HEK293T (cell line): ENCODE results near the gene NLRP1.

Source experiments
- CTCF ChIA-PET: fragments of 350-600 bp; formaldehyde crosslinking; extraction: SDS; loops from one replicate; lab custom pipeline; 2021; ENCODE audit warnings: antibody characterized with exemption, inconsistent platforms; lab: Yijun Ruan, JAX
- POLR2A ChIA-PET: fragments of 350-600 bp; formaldehyde crosslinking; extraction: SDS; loops from one replicate; lab custom pipeline; 2020; ENCODE audit warnings: antibody characterized with exemption, inconsistent platforms; lab: Yijun Ruan, JAX
- DNase-seq: peaks from one replicate; pipeline ENCODE4 v3.0.0; 2012; ENCODE audit warnings: mixed read lengths; ENCODE audit errors: extremely low spot score
- ARNT ChIP-seq: fragments of 450-650 bp; IDR thresholded peaks from 2 replicates; pipeline ENCODE4 v1.6.1; 2017; ENCODE audit warnings: mild to moderate bottlenecking
- BHLHE40 ChIP-seq: fragments of 450-650 bp; IDR thresholded peaks from 2 replicates; pipeline ENCODE4 v1.6.1; 2016; ENCODE audit warnings: mild to moderate bottlenecking, moderate library complexity, borderline replicate concordance
- CTBP1 ChIP-seq: fragments of 450-650 bp; IDR thresholded peaks from 2 replicates; pipeline ENCODE4 v1.6.1; 2016; ENCODE audit warnings: borderline replicate concordance
- ELF4 ChIP-seq: fragments of 450-650 bp; IDR thresholded peaks from 2 replicates; pipeline ENCODE4 v1.6.1; 2017; ENCODE audit warnings: antibody characterized with exemption
- FOXA1 ChIP-seq: fragments of 450-650 bp; IDR thresholded peaks from 2 replicates; pipeline ENCODE4 v1.6.1; 2016; ENCODE audit warnings: mild to moderate bottlenecking
- FOXK2 ChIP-seq: fragments of 450-650 bp; IDR thresholded peaks from 2 replicates; pipeline ENCODE4 v1.6.1; 2016; ENCODE audit warnings: mild to moderate bottlenecking
- FOXM1 ChIP-seq: fragments of 450-650 bp; IDR thresholded peaks from 2 replicates; pipeline ENCODE4 v1.6.1; 2017; ENCODE audit warnings: mild to moderate bottlenecking, borderline replicate concordance
- HDGF ChIP-seq: fragments of 450-650 bp; IDR thresholded peaks from 2 replicates; pipeline ENCODE4 v1.6.1; 2017; ENCODE audit warnings: antibody characterized with exemption, borderline replicate concordance
- L3MBTL2 ChIP-seq: fragments of 450-650 bp; conservative IDR thresholded peaks from 2 replicates; pipeline ENCODE4 v1.6.1; 2016; ENCODE audit warnings: mild to moderate bottlenecking
- LEF1 ChIP-seq: fragments of 450-650 bp; IDR thresholded peaks from 2 replicates; pipeline ENCODE4 v1.6.1; 2017; ENCODE audit warnings: mild to moderate bottlenecking, borderline replicate concordance
- NFRKB ChIP-seq: fragments of 450-650 bp; IDR thresholded peaks from 2 replicates; pipeline ENCODE4 v1.6.1; 2016; ENCODE audit warnings: mild to moderate bottlenecking, moderate library complexity
- SP1 ChIP-seq: fragments of 450-650 bp; IDR thresholded peaks from 2 replicates; pipeline ENCODE4 v1.6.1; 2017
- SUZ12 ChIP-seq: fragments of 450-650 bp; IDR thresholded peaks from 2 replicates; pipeline ENCODE4 v1.6.1; 2016; ENCODE audit warnings: mild to moderate bottlenecking
- TARDBP ChIP-seq: fragments of 450-650 bp; IDR thresholded peaks from 2 replicates; pipeline ENCODE4 v1.6.1; 2016
- ZNF384 ChIP-seq: fragments of 450-650 bp; IDR thresholded peaks from 2 replicates; pipeline ENCODE4 v1.6.1; 2016
- TF ChIP-seq, protein P1 (sequence below): fragments of 450-650 bp; IDR thresholded peaks from 2 replicates; pipeline ENCODE4 v1.6.1; 2016

NLRP1 gene

DNA sequence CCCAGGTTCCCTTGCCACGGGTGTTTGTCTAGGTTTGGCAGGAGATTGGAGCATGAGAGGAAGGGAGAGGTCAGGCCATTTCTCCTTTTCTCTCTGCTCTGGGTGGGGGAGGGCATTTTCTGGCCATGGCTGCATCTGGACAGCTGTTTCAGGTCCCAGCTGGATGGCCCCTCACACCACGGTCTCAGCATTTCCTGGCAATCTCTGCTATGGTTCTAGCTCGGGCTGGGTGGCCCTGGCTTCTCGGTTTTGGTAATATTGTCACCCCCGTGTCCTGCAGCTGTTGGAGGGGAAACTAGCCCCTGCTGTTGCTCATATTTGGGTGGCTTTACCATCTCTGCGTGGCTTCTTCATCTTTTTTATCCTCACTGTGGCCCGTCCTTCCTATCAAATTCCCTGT lies 11.5 kb upstream of the NLRP1 start:
- ChIA-PET POLR2A (no interaction called here), CTCF (interaction anchor here (1.5 kb wide), 1 partner anchor 841 kb away, joined by 3 read pairs; no protein-coding TSS in a partner anchor)
- DNase-seq, result no peak
- TF ChIP-seq CTBP1 (no peak), ARNT (no peak), ELF4 (no peak), L3MBTL2 (no peak), NFRKB (no peak), SUZ12 (no peak), SP1 (no peak), BHLHE40 (no peak), FOXK2 (no peak), FOXM1 (no peak), HDGF (no peak), LEF1 (no peak), ZNF384 (no peak), FOXA1 (no peak), TARDBP (no peak)
- TF ChIP-seq, protein P1, sequence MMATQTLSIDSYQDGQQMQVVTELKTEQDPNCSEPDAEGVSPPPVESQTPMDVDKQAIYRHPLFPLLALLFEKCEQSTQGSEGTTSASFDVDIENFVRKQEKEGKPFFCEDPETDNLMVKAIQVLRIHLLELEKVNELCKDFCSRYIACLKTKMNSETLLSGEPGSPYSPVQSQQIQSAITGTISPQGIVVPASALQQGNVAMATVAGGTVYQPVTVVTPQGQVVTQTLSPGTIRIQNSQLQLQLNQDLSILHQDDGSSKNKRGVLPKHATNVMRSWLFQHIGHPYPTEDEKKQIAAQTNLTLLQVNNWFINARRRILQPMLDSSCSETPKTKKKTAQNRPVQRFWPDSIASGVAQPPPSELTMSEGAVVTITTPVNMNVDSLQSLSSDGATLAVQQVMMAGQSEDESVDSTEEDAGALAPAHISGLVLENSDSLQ, result no peak

DNA sequence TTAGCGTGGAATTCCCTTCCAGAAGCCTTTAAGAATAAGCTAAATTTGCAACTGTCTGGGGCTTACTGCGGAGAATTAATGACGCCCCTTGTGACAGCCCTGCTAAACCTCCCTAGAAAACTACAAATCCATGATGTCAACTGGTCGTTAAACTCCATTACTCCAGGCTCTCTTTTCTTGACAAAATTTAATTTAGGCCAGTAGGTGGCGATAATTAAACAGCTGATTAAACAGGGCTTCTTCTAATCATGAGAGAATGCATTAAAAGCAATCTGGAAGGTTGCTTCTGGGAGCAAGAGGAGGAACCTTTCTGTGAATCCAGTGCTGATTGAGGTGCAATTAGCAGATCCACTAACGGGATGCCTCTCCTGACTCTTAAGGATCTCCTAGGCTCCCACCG lies 8.1 kb upstream of the NLRP1 start:
- no peak for TF ChIP-seq SP1
- TF ChIP-seq L3MBTL2, result no peak
- ChIA-PET POLR2A (no interaction called here), CTCF (interaction anchor here (0.6 to 1.3 kb wide), 4 partner anchors 27 to 218 kb away, joined by 3 to 7 read pairs (median 4); no protein-coding TSS in a partner anchor)
- DNase-seq, result peak; percentile 26

DNA sequence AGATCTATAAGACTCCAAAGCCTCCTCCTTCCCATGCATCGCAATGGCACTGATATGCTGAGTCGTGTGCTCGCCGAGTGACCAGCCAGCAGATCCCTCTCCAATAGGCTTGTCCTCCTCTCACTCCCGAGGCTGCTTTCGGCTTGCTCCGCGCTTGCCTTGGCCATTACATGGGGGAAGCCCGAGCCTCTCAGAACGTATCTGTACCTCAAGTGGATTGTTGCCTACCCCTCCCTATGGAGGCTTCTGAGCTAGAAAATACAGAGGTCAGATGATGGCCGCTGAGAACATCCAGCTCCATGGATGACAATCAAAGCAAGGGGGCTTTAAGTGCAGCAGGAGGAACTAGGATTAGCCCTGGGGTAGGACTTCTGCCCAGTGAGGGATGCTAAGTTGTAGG lies 7.7 kb upstream of the NLRP1 start:
- TF ChIP-seq SP1 (no peak), NFRKB (no peak)
- POLR2A ChIA-PET, result no interaction called here
- CTCF ChIA-PET, result interaction anchor here (0.6 to 1.3 kb wide), 4 partner anchors 41 to 218 kb away, joined by 3 to 7 read pairs (median 4); no protein-coding TSS in a partner anchor
- DNase-seq, result no peak

DNA sequence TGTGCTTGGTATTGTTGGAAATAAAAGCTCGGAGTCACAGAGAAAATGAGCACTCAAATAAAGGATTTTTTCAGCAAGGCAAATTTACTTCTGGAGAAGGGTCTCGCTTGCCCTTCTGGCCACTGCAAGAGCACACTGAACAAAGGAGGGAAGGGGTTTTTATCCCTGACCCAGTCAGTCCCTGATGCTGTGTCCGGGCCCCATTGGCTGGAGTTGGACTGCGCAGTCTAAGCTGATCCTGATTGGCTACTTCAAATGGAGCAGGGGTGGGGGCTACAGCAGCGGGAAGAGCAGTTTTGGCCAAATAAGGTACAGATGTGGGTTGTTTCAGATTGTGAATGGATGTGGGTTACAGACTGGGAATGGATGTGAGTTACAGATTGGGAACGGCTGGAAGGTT lies 4.3 kb upstream of the NLRP1 start:
- POLR2A ChIA-PET, result no interaction called here
- no peak for DNase-seq
- CTCF ChIA-PET, result no interaction called here
- no peak for TF ChIP-seq L3MBTL2
- no peak for TF ChIP-seq HDGF
- TF ChIP-seq FOXK2, result no peak
- TF ChIP-seq CTBP1, result no peak
- TF ChIP-seq ZNF384, result no peak
- no peak for TF ChIP-seq SUZ12
- TF ChIP-seq TARDBP, result no peak
- no peak for TF ChIP-seq LEF1
- no peak for TF ChIP-seq ARNT
- TF ChIP-seq SP1, result no peak
- TF ChIP-seq FOXM1, result no peak
- TF ChIP-seq FOXA1, result no peak
- TF ChIP-seq BHLHE40, result no peak
- TF ChIP-seq ELF4, result no peak
- TF ChIP-seq, protein P1, result no peak
- no peak for TF ChIP-seq NFRKB

DNA sequence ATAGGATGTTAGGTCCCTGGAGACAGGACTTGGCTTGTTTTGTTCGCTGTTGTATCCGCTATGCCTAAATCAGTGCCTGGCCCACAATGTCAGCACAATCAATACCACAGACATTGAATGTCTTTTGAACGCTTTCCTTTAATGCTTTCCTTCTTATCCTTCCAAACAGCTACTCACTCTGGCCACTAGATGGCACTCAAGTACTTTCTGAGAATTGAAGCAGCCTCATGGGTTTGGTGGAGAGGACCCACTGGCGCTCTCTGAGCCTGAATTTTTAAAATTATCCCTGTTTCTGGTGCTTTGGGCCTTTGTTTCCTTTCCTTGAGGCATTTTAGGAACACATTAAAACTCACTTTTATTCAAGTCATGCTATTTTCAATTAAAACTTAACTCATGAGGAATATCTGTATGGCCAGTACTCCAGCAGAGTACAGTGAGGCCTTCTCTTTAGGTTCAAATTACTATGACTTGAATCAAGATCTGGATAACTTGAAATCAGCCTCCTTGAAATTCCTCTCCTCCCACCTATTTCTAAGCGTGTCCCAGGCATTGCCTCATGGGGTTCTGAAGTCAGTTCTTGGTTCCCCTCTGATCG lies 3.2 kb upstream of the NLRP1 start:
- ChIA-PET CTCF (no interaction called here), POLR2A (no interaction called here)
- peak; percentile 72 for DNase-seq
- TF ChIP-seq SP1, result no peak
- no peak for TF ChIP-seq ARNT
- TF ChIP-seq CTBP1, result no peak
- TF ChIP-seq NFRKB, result no peak
- TF ChIP-seq HDGF, result no peak
- no peak for TF ChIP-seq FOXK2
- TF ChIP-seq FOXA1, result no peak
- TF ChIP-seq L3MBTL2, result no peak
- no peak for TF ChIP-seq BHLHE40
- TF ChIP-seq, protein P1, result no peak
- no peak for TF ChIP-seq ZNF384
- TF ChIP-seq TARDBP, result no peak
- TF ChIP-seq SUZ12, result no peak
- no peak for TF ChIP-seq ELF4
- no peak for TF ChIP-seq LEF1
- TF ChIP-seq FOXM1, result no peak

DNA sequence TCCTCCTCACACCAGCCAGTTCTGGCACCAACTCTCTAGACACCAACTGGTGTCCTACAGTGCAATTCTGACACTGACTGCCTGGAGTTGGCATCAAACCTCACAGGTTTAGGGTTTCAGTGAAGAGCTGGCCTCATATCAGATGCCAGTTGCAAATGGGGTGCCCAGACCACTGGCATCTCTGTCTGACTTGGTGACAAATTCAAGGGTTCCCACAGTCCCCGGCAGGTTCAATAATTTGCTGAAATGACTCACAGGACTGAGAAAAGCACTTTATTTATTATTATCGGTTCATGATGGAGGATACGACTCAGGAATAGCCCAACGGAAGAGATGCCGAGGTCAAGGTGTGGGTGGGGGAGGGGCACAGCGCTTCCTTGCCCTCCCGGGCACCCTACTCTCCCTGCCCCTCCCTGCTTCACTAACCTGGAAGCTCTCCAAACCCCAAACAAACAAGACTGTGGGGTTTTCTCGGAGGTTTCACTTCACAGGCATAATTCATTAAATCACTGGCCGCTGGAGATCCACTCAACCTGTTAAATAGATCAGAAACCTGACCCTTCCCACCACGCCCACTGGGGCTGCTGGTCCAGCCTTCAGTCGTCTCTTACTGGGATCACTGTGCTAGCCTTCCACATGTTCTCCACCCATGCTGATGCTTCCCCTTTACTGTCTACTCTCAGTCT lies 1.7 kb upstream of the NLRP1 start:
- DNase-seq, result peak; percentile 5

More for the DNA sequence above, 1.7 kb upstream of the NLRP1 start:
- ChIA-PET POLR2A (no interaction called here), CTCF (no interaction called here)
- TF ChIP-seq CTBP1 (no peak), LEF1 (no peak), NFRKB (no peak), FOXA1 (no peak), FOXM1 (no peak), SUZ12 (no peak), HDGF (no peak), SP1 (no peak), TARDBP (no peak)
